Colonic mucosa (tissue), 4 donors: ENCODE data around the gene PPA1. TPM values are rescaled to one million over a fixed set of nuclear protein-coding genes. Genes with fewer than 3 reads are reported as not detected.

Experiments used
- DNase-seq: peaks from one replicate; pipeline ENCODE4 v3.0.0-alpha.2; 2020
- H3K27ac ChIP-seq: fragments of 200-600 bp; one replicate; pipeline ENCODE4 v1.8.0; 2021
- H3K27me3 ChIP-seq: fragments of 200-600 bp; one replicate; pipeline ENCODE4 v1.8.0; 2021
- H3K36me3 ChIP-seq: fragments of 200-600 bp; one replicate; pipeline ENCODE4 v1.8.0; 2021
- H3K4me1 ChIP-seq: fragments of 200-600 bp; one replicate; pipeline ENCODE4 v1.8.0; 2021; ENCODE audit warnings: mild to moderate bottlenecking
- H3K4me3 ChIP-seq: fragments of 200-600 bp; one replicate; pipeline ENCODE4 v1.8.0; 2021
- H3K9ac ChIP-seq, 2 donors: one replicate each; pipeline ENCODE4 v1.7.0; 2013; ENCODE audit warnings: control low read depth in 2 of 2, low read depth in 2 of 2, low read length in 2 of 2
- H3K9me3 ChIP-seq: fragments of 200-600 bp; one replicate; pipeline ENCODE4 v1.8.0; 2021
- intact Hi-C: fragments of 100-400 bp; cut with DNase I; formaldehyde crosslinking; loops from one replicate; pipeline ENCODE4 v1.14.1; 2022
- total RNA-seq, 2 donors: library from RNA; stranded (reverse); fragmentation: NEBNext Ultra II Directional in 1 of 2; extraction: Animal tissue kit (Norgen Biotek cat#: 25700) in 1 of 2; gene quantifications; one replicate each; pipeline ENCODE4 v1.2.1, GENCODE V29; 2021
- TF ChIP-seq, protein P1 (sequence below): fragments of 200-600 bp; IDR thresholded peaks from one replicate; pipeline ENCODE4 v1.8.0; 2022; ENCODE audit warnings: antibody characterized with exemption, mild to moderate bottlenecking
- donor health status: healthy.
- donor health status: DM: no; HTN: no; CAD: no.
- donor health status: DM: no; HTN: no; CAD: no.

PPA1 gene
- total RNA-seq, 2 donors from 2014 or later, result 180 to 186 TPM

GRCh38 chr10:70178139-70178725, 55.0 kb downstream of the PPA1 start:
- H3K9ac ChIP-seq, result no peak overlapping the region
- no peak overlapping the region for H3K27ac ChIP-seq
- H3K9me3 ChIP-seq, result no peaks in the 10 kb centered on the region
- no peak overlapping the region for H3K4me3 ChIP-seq
- H3K36me3 ChIP-seq, result no peaks in the 10 kb centered on the region
- no peak for DNase-seq
- H3K4me1 ChIP-seq, result no peaks in the 10 kb centered on the region
- TF ChIP-seq, protein P1, sequence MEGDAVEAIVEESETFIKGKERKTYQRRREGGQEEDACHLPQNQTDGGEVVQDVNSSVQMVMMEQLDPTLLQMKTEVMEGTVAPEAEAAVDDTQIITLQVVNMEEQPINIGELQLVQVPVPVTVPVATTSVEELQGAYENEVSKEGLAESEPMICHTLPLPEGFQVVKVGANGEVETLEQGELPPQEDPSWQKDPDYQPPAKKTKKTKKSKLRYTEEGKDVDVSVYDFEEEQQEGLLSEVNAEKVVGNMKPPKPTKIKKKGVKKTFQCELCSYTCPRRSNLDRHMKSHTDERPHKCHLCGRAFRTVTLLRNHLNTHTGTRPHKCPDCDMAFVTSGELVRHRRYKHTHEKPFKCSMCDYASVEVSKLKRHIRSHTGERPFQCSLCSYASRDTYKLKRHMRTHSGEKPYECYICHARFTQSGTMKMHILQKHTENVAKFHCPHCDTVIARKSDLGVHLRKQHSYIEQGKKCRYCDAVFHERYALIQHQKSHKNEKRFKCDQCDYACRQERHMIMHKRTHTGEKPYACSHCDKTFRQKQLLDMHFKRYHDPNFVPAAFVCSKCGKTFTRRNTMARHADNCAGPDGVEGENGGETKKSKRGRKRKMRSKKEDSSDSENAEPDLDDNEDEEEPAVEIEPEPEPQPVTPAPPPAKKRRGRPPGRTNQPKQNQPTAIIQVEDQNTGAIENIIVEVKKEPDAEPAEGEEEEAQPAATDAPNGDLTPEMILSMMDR, result no peak
- intact Hi-C loops, result no loop called here
- H3K27me3 ChIP-seq, result no peaks in the 10 kb centered on the region

DNA sequence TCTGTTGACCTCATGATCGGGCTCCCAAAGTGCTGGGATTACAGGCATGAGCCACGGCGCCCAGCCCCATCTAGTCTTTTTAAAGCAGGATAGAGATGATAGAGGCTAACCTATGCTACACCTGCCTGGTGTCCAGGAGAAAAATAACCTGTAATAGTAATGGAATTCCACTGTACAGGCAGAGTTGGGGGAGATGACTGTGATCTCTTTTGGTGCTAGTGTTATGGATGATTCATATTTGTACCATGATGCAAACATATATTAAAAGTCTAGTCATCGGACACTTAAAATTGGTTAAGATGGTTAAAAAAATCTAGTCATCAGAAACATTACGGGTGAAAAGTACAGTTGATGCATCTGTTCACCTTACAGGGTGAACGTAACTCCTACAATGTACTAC, 56.8 kb downstream of the PPA1 start:
- H3K4me1 ChIP-seq, result no peaks in the 10 kb centered on the region
- H3K9ac ChIP-seq, result no peak overlapping the region
- intact Hi-C loops, result no loop called here

DNA sequence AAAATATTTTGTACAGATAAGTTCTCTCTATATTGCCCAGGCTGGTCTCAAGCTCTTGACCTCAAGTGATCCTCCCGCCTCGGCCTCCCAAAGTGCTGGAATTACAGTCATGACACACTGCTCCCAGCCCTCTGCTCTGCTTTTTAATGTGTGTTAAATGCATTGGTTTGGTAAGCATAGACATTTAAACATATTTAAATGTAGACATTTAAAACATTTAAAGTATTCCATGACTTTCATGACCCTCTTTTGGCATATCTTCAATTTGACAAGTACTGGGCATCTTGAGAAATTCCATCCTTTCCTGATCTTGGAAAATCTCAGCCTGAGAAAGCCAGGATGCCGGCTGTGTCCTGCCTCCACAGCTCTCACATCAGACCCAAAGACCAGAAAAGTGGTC, 57.7 kb downstream of the PPA1 start:
- Histone ChIP-seq H3K4me3 (no peak overlapping the region), H3K4me1 (no peaks in the 10 kb centered on the region)
- no peak for DNase-seq

More for the DNA sequence above, 56.8 kb downstream of the PPA1 start:
- no peak overlapping the region for H3K27ac ChIP-seq
- TF ChIP-seq, protein P1, result no peak
- DNase-seq, result no peak
- H3K36me3 ChIP-seq, result no peaks in the 10 kb centered on the region
- no peaks in the 10 kb centered on the region for H3K9me3 ChIP-seq
- no peaks in the 10 kb centered on the region for H3K27me3 ChIP-seq
- no peak overlapping the region for H3K4me3 ChIP-seq

DNA sequence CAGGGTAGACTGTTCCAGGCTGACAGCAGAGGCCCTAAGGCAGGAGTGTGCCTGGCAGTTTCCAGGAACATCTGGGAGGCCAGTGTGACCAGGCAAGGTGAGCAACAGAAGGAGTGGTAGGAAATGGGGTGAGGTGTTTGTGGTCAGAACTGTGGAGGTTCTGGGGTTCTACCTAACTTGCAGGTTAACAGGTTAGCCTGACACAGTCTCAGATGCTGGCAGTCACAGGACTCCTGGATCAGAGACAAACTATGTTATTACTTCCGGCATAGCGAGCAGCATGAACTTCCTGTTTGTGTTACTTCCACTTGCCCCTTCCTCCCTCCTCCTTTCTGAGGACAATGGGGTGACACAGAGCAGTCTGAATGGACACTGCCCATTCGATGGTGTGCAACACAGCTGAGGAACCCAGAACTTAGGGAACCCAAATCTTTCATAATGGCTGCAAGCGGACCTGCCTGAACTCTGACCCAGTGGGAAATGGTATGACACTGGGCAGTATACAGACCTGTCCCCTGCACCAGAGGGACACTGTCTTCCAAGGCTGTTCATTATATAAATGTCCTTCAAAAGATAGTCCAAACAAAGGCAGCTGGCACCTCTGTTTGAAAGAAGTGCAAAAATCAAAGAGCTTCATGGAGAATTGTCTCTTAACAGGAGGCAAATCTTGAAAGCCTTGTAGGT, 59.0 kb downstream of the PPA1 start:
- intact Hi-C loops, result no loop called here
- Histone ChIP-seq H3K27me3 (no peaks in the 10 kb centered on the region), H3K9ac (peak overlapping the region in 1 of 2 donors; percentile 29), H3K4me3 (no peak overlapping the region), H3K27ac (peak overlapping the region; percentile 35), H3K36me3 (no peaks in the 10 kb centered on the region), H3K9me3 (no peaks in the 10 kb centered on the region), H3K4me1 (peaks cover 2% of the 10 kb centered on the region)
- DNase-seq, result peak; percentile 44
- TF ChIP-seq, protein P1, result no peak

More for the DNA sequence above, 57.7 kb downstream of the PPA1 start:
- intact Hi-C loops, result no loop called here
- TF ChIP-seq, protein P1, result no peak
- Histone ChIP-seq H3K9ac (no peak overlapping the region), H3K27me3 (no peaks in the 10 kb centered on the region), H3K27ac (no peak overlapping the region), H3K36me3 (no peaks in the 10 kb centered on the region), H3K9me3 (no peaks in the 10 kb centered on the region)

DNA sequence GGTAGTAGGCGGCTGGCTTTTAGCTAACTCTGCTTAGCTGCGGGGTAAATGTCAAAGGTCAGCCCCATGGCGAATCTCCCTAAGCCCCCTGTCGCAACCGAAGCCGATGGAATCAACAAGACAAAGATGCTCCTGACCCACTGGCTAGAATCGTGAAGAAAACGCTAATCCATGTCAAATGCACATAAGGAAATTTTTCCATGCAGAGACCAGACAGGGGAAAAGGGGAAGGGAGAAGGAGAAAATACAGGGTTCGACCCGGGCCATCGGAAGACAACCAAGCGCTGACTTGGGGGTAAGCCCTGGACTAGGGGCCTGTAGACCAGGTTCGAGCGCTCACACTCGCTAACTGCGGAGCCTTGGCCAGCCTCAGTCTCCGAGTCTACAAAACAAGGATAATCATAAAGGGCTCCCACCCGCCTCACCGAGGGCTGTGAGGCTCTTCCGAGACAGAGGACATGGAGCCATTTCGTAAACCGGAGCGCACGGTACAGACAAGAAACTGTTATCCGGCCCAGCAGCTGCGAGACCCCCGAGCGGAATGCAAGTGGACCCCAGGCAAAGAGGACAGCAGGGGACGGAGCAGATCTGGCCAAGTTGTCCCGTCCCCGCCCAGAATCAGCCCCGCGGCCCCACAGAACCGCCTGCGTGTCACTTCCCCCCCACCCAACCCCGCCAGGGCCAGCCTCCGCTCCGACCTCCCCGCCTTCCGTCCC, 63.4 kb downstream of the PPA1 start:
- peaks cover 12% of the 10 kb centered on the region for H3K4me1 ChIP-seq
- TF ChIP-seq, protein P1, result no peak

More for the DNA sequence above, 63.4 kb downstream of the PPA1 start:
- H3K36me3 ChIP-seq, result no peaks in the 10 kb centered on the region
- H3K4me3 ChIP-seq, result peak overlapping the region; percentile 65
- peak overlapping the region; percentile 93 to 97 for H3K9ac ChIP-seq
- intact Hi-C loops, result no loop called here
- DNase-seq, result no peak
- no peaks in the 10 kb centered on the region for H3K27me3 ChIP-seq
- no peaks in the 10 kb centered on the region for H3K9me3 ChIP-seq
- peak overlapping the region; percentile 91 for H3K27ac ChIP-seq
